Stimulated activated CD4-positive, alpha-beta T cell treated with anti-CD3 and anti-CD28 coated beads, Interleukin-12 subunit alpha, Interleukin-12 subunit beta, amount 100 ng/mL, for 48 hours (primary cell): ENCODE measurements around the gene PPP1R12A.
"Not testable (repeated sequence)": the region's sequence is repeated elsewhere in the genome, so short reads cannot be mapped to it uniquely, and the experiment has no call there.

Experiments
- DNase-seq, 3 donors: peaks; one replicate each; pipeline ENCODE4 v3.0.0-alpha.2; 2020; ENCODE audit warnings: low read depth in 2 of 3, low spot score in 1 of 3

PPP1R12A gene

DNA sequence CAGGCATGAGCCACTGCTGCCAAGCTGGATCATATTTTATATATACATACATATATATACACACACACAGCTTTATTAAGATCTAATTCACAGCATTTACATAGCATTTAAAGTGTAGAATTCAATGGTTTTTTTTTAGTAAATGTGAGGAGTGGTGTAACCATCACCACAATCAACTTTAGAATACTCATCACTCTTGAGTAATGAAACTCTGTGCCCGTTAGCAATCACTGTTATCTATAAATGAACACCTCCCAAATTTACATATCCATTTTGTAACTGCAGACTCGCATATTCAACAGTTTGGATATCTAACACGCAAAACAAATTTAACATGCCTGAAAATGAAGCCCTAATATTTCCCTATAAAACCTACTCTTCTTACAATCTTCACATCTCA lies 90.9 kb downstream of the PPP1R12A start:
- no peak for DNase-seq

DNA sequence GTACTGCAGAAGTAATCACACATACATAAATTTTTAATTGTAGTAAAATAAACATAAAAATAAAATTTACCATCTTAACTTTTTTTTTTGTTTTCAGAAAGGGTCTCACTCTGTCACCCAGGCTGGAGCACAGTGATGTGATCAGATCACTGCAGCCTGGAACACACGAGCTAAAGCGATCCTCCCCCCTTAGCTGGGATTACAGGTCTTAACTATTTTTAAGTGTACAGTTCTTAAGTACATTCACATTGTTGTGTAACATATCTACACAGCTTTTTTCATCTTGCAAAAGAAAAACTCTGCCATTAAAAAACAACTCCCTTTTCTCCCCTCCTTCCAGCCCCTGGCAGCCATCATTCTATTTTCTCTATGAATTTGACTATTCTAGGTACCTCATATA lies 92.3 kb downstream of the PPP1R12A start:
- no peak for DNase-seq

DNA sequence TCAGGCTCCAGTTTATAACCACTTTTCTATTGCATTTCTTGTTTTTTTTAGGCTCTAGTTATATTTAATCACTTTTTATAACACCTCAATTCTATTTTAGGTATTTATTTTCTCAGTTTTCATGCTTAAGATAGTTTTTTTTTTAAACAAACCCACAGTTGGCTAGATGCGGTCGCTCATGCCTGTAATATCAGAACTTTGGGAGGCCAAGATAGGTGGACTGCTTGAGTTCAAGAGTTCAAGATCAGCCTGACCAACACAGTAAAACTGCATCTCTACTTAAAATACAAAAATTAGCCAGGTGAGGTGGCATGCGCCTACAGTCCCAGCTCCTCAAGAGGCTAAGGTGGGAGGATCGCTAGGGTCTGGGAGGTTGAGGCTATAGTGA lies 93.0 kb downstream of the PPP1R12A start:
- no peak for DNase-seq

DNA sequence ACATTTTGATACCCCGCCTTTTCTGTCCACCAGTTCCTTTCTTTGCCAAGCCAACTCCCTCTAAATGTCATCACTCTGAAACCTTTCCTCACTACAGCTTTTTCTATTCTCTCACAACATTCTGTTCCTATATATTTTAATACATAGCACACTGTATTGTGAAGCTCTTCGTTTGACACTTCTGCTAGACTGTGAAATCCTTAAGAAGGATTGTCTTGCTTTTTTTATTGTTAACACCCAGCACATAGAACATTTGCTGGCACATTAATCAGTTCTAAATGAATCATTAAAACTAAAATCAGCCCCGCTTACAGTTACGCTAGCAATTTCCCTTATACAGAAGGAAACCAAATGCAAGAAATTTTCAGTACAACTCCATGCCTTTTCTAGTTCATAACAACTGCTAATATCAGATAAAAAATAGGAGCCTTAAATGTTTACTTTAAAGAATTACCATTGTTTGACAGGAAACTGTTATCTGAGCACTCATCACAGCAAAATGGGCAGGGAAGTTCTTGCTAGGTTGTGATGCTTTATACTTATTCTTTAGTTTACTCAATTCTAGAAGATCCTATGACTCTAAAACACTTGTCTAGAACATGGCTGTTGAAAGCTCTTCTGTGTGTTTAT lies 93.5 kb downstream of the PPP1R12A start:
- no peak for DNase-seq

DNA sequence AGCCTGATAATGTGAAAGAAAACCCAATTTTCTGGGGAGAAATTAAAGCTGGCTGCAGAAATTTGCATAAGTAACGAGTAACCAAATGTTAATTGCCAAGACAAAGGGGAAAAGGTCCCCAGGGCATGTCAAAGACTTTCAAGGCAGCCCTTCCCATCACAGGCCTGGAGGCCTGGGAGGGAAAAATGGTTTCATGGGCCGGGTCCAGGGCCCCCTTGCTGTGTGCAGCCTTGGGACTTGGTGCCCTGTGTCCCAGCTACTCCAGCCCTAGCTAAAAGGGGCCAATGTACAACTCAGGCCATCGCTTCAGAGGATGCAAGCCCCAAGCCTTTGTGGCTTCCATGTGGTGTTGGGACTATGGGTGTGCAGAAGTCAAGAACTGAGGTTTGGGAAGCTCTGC lies 96.5 kb downstream of the PPP1R12A start:
- DNase-seq = no peak

DNA sequence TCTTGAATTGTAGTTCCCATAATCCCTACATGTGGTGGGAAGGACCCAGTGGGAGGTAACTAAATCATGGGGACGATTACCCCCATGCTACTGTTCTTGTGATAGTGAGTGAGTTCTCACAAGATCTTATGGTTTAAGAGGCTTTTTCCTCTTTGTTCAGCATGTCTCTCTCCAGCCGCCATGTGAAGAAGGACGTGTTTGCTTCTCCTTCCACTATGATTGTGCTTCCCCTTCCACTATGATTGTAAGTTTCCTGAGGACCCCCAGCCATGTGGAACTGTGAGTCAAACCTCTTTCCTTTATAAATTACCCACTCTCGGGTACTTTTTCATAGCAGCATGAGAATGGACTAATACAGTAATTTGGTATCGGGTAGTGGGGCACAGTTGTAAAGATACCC lies 97.3 kb downstream of the PPP1R12A start:
- no peak for DNase-seq

DNA sequence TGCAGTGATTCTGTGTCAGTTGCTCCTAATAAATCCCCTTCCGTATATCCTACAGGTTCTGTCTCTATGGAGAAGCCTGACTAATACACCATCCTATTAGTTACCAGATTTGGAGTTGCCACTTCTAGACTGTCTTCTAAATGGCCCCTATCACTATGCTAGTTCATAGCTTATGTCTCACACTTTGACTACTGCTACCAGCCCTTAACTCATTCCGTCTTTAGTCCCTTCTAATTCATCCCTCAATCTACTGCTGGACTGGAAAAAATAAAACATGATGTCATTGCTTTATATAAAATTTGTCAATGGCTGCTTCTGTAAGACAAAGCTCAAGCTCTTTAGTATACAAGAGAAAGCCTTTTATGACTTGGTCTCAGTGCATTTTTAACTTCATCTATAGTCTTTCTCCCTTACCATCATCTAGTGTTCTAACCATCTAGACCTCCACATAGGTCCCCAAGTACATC lies 99.5 kb downstream of the PPP1R12A start:
- DNase-seq = no peak

DNA sequence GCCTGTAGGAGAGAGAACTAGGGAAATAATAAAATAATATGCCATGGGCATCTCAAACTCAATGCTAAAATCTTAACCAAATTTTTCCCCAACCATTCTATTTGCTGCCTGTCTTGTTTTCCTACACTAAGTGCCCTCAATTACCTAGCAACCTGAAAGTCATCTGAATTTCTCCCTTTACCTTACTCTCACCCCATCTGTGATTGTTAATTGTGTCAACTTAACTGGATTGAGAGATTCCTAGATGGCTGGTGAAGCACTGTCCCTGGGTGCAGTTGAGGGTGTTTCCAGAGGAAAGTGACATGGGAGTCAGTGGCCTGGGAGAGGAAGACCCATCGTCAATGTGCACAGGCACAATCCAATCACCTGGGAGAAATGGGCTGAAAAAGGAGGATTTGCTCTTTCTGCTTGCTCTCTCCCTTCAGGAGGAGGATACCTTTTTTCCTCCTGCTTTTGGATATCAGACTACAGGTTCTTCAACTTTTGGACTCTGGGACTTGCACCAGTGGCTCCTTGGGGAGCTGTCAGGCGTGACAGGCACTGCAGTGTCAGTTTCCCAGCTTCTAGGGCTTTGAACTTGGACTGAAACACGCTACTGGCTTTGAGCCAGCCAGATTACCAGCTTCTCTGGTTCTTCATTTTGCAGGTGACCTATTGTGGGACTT lies 100.1 kb downstream of the PPP1R12A start:
- no peak for DNase-seq

DNA sequence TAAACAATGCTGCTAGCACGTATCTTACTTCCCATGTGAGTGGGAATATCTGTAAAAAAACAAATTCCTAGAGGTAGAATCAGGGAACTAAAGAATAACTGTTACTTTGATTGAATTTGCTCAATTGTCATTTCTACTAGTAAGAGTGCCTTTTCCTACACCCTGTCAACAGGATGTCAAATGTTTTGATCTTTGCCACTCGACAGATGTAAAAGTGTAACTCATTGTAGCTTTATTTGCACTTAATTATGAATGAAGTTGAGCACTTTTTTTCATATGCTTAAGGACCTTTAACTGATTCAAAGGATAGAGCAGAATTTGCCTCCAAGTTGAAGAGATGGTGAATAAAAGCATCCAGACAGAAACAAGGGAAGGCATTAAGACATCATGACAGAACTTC lies 104.5 kb downstream of the PPP1R12A start:
- DNase-seq = no peak

DNA sequence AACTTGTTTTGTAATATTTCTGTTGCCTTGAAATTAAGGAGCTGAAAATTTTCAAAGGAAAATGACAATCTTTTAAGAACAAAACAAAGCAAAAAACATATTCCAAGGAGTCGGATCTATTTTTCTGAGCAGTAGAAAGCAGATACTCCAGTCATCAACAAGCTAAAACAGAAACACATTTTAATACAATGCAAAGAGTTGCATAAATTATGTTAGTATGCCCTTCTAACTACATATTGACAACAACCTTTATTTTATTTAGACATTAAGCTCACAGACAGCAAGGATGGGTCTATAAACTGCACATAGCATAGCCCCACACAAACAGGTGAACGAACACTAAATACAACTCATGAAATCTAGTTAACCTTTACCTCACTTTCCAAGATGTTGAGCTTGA lies 106.0 kb downstream of the PPP1R12A start:
- DNase-seq = no peak

DNA sequence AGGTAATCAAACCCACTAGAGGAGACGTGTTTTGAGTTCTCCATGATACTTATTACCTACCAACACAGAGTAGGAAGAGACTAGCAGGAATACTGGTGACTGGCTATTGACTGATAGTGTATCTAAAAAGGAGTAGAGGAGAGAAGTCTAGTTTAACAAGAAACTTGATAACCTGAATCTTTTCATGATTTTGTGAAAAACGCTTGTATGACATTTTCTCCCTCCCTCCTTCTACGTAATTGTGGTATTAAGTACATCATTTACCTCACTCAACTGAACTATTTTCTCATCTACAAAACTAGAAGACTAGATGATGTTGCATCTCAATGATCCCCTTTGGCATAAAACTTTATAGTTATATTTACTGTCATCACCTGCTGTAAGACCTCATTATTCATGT lies 107.4 kb downstream of the PPP1R12A start:
- no peak for DNase-seq

DNA sequence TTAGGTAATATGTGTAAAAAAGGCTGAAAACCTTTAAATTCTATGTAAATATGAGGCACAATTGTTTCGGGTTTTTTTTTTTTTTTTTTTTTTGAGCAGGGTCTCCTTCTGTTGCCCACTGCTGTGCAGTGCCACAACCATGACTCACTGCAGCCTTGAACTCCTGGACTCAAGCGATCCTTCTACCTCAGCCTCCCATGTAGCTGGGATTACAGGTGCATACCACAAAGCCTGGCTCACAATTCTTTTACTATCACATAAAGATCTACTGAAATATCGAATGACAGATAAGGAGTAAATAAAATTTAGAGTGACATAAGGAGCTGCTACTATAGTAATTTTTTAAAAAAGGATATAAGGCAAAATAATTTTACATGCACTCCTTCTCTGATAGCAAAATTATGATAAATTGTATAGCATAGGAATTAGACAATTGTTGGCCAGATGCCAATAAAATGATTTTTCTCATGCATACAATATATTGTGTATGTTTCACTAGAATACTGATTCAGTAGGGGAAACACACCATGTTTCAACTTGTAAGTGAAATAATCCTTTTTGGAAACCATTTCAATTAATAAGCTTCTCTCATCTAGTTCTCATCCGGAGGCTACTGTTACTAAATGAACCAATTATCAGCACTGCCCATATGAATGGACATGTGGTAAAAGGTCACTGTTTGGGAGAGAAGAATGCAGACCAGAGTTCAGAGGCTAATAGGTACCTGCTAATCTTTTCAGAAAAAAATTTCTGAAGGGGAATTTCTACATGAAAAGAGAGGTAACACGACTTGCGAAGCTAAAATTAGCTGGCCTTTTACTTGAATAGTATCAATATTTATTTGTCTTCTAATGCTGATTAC lies 108.4 kb downstream of the PPP1R12A start:
- no peak for DNase-seq

DNA sequence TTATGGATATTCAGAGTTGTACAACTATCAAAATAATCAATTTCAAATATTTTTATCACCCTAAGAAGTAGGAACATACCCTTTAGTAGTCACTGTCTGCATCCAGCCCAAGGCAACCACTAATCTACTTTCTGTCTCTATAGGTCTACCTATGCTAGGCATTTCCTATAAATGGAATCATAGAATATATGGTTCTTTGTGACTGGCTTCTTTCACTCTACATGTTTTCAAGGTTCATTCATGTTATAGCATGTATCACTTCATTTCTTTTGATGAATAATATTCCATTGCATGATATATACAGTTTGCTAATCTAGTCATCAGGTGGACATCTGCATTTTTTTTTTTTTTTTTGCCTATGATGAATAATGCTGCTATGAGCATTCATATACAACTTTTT lies 112.4 kb downstream of the PPP1R12A start:
- DNase-seq = no peak

DNA sequence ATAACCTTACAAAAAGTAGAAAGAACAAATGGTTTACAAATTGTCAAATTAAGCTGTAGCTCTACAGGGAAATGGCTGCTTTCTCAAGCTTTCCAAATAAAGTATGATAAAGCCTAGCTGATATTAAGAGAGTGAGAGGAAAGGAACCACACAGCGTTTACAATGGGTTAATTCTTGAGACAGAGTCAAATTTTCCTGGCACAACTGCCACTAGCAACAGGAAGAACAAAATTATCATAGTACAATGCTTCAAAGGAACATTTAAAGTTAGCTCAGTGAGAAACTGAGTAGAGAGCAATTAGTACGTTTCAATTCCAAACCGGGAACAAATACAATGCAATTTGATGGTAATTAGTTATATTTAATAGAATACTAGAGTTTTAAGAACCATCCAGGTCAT lies 116.0 kb downstream of the PPP1R12A start:
- no peak for DNase-seq

DNA sequence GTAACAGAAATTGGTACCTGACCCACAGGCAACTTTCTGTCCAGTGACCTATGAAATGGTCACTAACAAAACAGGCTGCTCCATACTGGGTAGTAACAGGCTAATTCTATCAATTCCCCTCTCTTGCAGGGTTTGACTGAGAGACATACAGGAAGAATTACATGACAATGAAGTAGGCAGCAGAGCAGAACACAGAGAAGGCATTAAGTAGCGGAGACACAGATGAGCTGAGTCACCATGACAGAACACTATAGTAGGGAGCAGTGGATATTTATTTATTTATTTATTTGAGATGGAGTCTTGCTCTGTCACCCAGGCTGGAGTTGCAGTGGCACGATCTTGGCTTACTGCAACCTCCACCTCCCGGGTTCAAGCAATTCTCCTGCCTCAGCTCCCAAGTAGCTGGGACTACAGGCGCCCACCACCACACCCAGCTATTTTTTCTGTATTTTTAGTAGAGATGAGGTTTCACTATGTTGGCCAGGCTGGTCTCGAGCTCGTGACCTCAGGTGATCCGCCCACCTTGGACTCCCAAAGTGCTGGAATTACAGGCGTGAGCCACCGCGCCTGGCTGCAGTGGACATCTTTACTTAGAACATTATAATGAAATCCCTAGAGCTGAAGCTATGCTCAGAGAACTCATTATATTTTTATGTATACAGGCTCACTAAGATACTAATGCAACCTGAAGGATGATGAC lies 150.4 kb downstream of the PPP1R12A start:
- DNase-seq = not testable (repeated sequence)

DNA sequence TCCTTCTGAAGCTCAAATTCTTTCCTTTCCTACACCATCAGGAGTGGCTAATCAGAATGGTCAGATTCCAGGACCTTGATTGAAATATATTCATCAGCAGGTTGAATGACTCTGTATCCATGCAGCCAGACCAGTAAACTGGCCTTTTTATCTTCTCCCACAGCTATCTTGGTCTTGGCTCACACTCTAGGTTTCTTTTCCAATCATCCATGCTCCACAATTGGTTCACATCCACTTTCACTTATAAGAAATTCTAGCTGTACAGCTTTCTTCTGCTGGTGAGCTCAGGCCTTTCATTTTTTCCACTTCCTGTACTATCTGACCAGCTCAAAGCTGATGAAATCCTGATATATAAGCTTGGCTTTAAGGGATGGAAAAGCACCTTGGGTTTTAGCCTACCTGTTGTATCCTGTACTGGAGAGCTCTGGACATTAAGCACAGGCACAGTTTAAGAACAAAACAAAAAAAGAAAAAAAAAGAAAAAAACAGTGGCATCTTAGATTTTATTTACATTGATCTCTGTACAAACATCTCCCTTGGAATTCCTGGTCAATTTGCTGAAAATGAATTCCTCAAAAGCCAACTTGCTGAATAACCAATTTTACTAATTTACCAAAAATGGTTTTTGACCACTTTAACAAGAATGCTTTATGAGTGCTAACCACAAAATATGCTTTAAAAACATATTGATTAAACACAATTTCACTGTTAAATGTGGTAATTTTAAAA lies 152.6 kb downstream of the PPP1R12A start:
- DNase-seq = no peak

DNA sequence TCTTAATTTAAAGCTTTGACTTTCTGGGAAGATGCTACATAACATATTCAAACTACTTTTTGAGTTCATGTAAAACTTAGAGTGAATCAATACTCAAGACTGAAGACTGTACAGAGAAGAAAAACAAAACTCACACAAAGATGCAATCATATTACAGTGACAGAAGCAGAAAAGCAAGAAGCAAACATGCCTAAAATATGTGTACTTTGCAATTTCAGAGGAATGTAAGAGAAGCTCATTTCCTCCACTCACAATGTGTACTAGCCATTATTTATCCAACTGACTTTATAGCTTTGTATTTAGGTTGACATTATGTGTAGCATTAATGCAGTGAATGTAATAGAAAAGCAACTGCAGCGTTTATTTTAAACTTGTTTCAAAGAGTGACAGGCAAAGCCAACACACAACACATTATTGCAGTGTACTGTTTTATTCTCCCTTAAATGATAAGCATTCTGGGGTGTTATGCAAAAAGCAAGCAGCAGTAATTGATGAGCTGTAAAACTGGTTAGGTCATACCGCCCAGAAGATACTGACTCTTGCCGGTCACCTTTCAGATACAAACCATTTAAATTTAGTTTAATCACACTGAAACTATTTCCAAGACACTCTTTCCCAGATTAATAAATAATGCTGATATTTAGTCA lies 156.0 kb downstream of the PPP1R12A start:
- no peak for DNase-seq

DNA sequence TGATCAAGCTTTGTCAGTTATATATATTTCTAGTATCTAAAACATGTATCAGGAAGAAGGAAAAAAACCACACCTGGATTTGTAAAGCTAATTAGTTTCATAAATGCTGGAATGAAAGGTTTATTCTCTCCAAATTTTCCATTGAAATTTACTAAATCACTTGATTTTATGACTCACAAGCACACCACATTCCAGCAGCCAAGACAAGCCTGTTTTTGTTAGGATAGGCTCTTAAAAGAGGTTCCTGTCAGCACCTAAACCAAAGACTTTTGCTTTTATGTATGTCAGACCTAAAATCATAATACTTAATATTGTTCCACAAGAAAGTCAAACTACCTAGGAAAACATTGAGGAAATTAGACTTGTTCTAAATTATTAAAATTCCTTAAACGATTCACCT lies 158.8 kb downstream of the PPP1R12A start:
- DNase-seq = no peak

DNA sequence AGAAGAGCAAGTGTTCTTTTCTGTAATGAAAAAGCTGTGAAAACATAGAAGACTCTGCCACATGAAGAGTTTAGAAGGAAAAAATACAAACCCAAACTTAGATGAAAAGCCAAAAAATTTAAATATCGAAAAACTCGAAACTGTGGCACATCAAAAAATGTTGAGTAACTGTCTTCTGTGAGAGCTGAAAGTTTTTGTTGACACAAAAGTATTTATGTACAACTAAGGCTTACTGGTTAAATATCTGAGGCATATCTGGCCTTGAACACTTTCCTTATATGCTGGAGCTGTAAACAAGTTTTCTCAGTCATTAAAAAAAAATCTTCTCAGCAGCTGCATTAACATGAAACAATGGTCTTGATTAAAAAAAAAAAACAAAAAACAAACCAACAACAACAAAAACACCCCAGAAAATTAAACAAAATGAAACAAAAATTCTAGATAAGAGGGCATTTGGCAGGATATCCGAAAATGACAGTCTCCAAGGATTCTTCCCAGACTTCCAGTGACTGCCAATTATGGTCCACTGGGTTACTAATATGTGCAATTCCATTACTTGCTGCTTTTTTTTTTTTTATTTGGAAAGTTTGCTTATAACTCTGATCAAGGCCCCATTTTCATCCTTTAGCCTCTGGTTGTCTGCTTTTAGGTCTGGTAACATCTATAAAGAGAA lies 159.4 kb downstream of the PPP1R12A start:
- DNase-seq = no peak

DNA sequence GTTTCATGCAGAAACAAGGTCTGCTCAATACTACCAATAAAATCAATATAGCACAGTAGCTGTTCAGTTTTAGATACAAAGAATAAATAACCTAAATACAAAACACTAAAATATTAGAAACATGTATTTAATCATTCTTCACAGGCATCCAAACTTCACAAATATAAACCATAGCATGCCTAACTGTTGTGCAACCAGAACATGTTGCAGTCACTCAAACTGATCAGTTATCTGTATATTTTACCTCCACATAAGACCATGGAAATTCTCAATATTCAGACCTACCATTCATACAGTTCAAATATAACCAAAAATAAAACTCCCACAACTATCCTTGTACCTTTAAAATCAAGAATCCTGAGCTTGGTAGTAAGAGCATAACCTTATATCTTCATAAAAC lies 161.0 kb downstream of the PPP1R12A start:
- DNase-seq = no peak
